ENCODE data around the gene ICAM5. TPM values are rescaled to one million over a fixed set of nuclear protein-coding genes. Genes with fewer than 3 reads are reported as not detected.

Gene ICAM5
- total RNA-seq, 1 experiment from 2014 or later = 19.2 TPM

- DNase-seq = no peak
- Histone ChIP-seq H3F3A (ENCODE audit: insufficient read depth, low read depth) (peaks cover 39% of the 10 kb centered on the region; the same call in 1 of the 2 replicates), H4K20me1 (ENCODE audit: insufficient read depth) (peaks cover 8% of the 10 kb centered on the region), H3K27me3 (ENCODE audit: insufficient read depth, low read depth) (no peaks in the 10 kb centered on the region), H3K27ac (no peak overlapping the region), H3K4me3 (no peak overlapping the region), H3K9me3 (ENCODE audit: insufficient read depth, low read depth) (no peaks in the 10 kb centered on the region), H2AFZ (no peak overlapping the region), H3K79me2 (ENCODE audit: low read depth) (no peaks in the 10 kb centered on the region), H3K4me1 (replicated peaks; ENCODE audit: insufficient read depth) (no peaks in the 10 kb centered on the region), H3K36me3 (ENCODE audit: low read depth) (peaks cover 14% of the 10 kb centered on the region; the same call in 1 of the 2 replicates), H3K9me2 (ENCODE audit: insufficient read depth) (no peaks in the 10 kb centered on the region), H3K4me2 (no peak overlapping the region)
- POLR2A ChIA-PET (ENCODE audit: unreplicated experiment) = no interaction called here
- TF ChIP-seq CTCF (conservative IDR thresholded peaks at IDR 0.05) (no peak), EZH2 (IDR thresholded peaks at IDR 0.05; ENCODE audit: low read depth) (no peak)
- BruUV-seq (replicated peaks) = no TSS peak
- CTCF ChIA-PET = no interaction called here
- intact Hi-C loops (cut with micrococcal nuclease; ENCODE audit: unreplicated experiment) = no loop called here
Observed at GRCh38 chr19:10321417-10321797, 31.7 kb downstream of the ICAM5 start.

GRCh38 chr19:10321874-10322835 lies 32.4 kb downstream of the ICAM5 start:
- Histone ChIP-seq H3K9me3 (ENCODE audit: insufficient read depth, low read depth) (no peaks in the 10 kb centered on the region), H3K4me2 (no peak overlapping the region), H3K36me3 (ENCODE audit: low read depth) (peaks cover 15% of the 10 kb centered on the region; the same call in 1 of the 2 replicates), H4K20me1 (ENCODE audit: insufficient read depth) (peaks cover 16% of the 10 kb centered on the region), H3K9me2 (ENCODE audit: insufficient read depth) (no peaks in the 10 kb centered on the region), H3K27ac (no peak overlapping the region), H3F3A (ENCODE audit: insufficient read depth, low read depth) (peaks cover 39% of the 10 kb centered on the region; the same call in 1 of the 2 replicates), H3K79me2 (ENCODE audit: low read depth) (no peaks in the 10 kb centered on the region), H3K27me3 (ENCODE audit: insufficient read depth, low read depth) (no peaks in the 10 kb centered on the region), H3K4me3 (no peak overlapping the region), H2AFZ (no peak overlapping the region), H3K4me1 (replicated peaks; ENCODE audit: insufficient read depth) (no peaks in the 10 kb centered on the region)
- BruUV-seq (replicated peaks) = no TSS peak
- no peak for TF ChIP-seq CTCF (conservative IDR thresholded peaks at IDR 0.05)
- TF ChIP-seq EZH2 (IDR thresholded peaks at IDR 0.05; ENCODE audit: low read depth) = no peak
- no peak for DNase-seq
- POLR2A ChIA-PET (ENCODE audit: unreplicated experiment) = no interaction called here
- CTCF ChIA-PET = no interaction called here
- intact Hi-C loops (cut with micrococcal nuclease; ENCODE audit: unreplicated experiment) = no loop called here

GRCh38 chr19:10325732-10326131 lies 36.0 kb downstream of the ICAM5 start:
- peaks cover 19% of the 10 kb centered on the region; the same call in 1 of the 2 replicates for H3F3A ChIP-seq (ENCODE audit: insufficient read depth, low read depth)
- peaks cover 32% of the 10 kb centered on the region for H4K20me1 ChIP-seq (ENCODE audit: insufficient read depth)
- no peak overlapping the region for H2AFZ ChIP-seq
- no peaks in the 10 kb centered on the region for H3K9me2 ChIP-seq (ENCODE audit: insufficient read depth)
- no peaks in the 10 kb centered on the region for H3K9me3 ChIP-seq (ENCODE audit: insufficient read depth, low read depth)
- H3K4me2 ChIP-seq = no peak overlapping the region
- no peak for DNase-seq
- CTCF ChIA-PET = interaction anchor here (0.6 to 0.7 kb wide), 2 partner anchors 55 to 521 kb away, joined by 3 read pairs; no protein-coding TSS in a partner anchor
- TF ChIP-seq CTCF (conservative IDR thresholded peaks at IDR 0.05) = no peak
- TF ChIP-seq EZH2 (IDR thresholded peaks at IDR 0.05; ENCODE audit: low read depth) = no peak
- peaks cover 8% of the 10 kb centered on the region for H3K79me2 ChIP-seq (ENCODE audit: low read depth)
- peaks cover 45% of the 10 kb centered on the region; the same call in 1 of the 2 replicates for H3K36me3 ChIP-seq (ENCODE audit: low read depth)
- H3K27ac ChIP-seq = no peak overlapping the region
- H3K4me1 ChIP-seq (replicated peaks; ENCODE audit: insufficient read depth) = no peaks in the 10 kb centered on the region
- intact Hi-C loops (cut with micrococcal nuclease; ENCODE audit: unreplicated experiment) = no loop called here
- H3K4me3 ChIP-seq = no peak overlapping the region
- H3K27me3 ChIP-seq (ENCODE audit: insufficient read depth, low read depth) = no peaks in the 10 kb centered on the region
- POLR2A ChIA-PET (ENCODE audit: unreplicated experiment) = no interaction called here
- no TSS peak for BruUV-seq (replicated peaks)

Measured in PC-9 (cell line).